ENCODE measurements around the gene CYP2B6.
"Not testable (repeated sequence)": the region's sequence is repeated elsewhere in the genome, so short reads cannot be mapped to it uniquely, and the experiment has no call there.

Gene CYP2B6

DNA sequence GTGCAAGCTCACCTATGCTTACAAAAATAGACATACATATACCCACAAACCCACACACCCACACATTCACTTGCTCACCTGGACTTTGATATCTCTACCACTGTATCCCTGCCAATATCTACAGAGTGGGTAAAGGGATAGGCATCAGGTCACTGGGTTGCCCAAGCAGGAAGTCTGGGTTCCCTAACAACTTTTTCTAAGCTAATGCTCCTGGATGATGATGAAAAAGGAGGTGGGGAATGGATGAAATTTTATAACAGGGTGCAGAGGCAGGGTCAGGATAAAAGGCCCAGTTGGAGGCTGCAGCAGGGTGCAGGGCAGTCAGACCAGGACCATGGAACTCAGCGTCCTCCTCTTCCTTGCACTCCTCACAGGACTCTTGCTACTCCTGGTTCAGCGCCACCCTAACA, at the start of gene CYP2B6:
Gene CYP2B6, plus strand, starts transcription at position 311 of the 410 bp plus-strand sequence. Its CDS starts 24 bp downstream, at position 335.
- no peak for DNase-seq (ENCODE audit: low spot score)

DNA sequence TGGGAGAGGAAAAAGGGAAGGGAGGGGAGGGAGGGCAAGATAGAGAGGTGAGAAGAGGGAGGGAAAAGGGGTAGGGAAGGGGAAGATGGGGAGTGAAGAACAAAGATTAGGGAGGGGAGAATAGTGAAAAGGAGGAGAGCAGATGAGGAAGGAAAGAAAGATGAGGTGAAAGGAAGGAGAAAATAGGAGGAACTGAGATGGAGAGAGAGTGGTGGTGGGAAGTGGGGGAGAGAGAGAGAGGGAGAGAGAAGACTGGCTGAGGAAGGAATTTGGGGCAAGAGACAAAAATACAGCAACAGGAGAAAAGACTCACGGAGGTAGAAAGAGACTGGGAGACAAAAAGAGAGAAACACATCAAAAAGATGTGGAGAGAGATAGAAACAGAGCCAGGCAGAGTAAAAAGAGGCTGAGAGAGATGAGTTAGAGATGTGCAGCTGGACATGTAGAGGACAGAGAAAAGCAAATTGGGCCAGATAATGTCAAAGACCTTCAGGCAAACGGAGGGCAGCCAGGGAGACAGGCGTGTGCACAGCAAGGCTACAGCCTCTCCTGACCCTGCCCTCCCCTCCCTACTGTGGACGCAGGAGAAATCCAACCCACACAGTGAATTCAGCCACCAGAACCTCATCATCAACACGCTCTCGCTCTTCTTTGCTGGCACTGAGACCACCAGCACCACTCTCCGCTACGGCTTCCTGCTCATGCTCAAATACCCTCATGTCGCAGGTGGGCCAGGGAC, 49.4 kb upstream of the CYP2B6 start:
- DNase-seq (ENCODE audit: low spot score): no peak

DNA sequence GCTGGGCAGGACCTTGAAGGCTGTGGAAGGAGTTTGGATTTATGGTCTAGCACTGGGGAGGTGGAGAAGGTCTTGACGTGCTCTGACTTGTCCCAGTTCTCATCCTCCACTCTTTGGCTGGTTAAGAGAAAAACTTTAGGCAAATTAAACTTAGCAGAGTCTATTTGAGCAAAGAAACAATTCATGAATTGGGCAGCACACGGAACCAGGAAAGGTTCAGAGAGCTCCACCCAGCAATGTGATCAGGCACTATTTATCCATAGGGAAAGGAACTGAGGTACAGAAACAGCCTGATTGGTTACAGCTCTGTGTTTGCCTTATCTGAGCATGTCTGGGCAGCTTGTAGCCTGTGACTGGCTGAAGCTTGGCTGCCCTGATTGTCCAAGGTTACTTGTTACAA, 45.4 kb upstream of the CYP2B6 start:
- DNase-seq (ENCODE audit: low spot score): no peak

DNA sequence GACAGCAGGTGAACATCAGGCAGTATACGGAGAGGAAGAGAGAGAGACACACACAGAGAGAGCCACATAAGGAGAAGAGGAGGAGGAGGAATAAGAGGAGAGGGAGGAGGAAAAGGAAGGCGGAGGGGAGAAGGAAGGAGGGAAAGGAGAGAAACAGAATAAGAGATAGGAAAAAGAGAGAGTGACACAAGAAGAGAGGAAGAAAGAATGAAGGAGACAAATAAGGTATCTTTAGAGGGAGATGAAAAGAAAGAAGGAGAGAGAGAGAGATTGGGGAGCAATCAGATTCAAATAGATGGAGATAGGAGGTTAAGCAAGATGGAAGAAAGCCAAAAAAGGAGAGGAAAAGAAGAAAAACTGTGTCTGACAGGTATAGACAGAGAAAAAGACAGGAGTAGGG, 44.0 kb upstream of the CYP2B6 start:
- DNase-seq (ENCODE audit: low spot score): no peak

DNA sequence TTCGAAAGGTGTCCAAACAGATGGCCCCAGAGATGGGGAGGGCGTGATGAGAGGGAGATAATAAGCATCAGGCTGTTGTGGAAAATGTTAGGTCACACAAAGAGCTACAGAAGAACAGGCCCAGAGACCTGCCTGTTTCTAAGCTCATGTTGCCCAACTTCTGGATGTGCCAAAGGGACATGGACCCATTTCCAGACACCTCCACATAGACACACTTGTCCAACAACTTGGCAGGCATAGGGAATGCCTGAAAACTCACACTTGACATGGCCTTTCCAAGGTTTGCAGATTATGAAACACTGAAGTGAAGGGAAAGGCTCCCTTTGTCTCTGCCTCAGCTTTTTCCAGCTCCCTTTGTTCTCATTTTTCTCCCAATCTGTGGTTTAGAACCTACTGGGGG, 43.5 kb upstream of the CYP2B6 start:
- DNase-seq (ENCODE audit: low spot score): no peak

DNA sequence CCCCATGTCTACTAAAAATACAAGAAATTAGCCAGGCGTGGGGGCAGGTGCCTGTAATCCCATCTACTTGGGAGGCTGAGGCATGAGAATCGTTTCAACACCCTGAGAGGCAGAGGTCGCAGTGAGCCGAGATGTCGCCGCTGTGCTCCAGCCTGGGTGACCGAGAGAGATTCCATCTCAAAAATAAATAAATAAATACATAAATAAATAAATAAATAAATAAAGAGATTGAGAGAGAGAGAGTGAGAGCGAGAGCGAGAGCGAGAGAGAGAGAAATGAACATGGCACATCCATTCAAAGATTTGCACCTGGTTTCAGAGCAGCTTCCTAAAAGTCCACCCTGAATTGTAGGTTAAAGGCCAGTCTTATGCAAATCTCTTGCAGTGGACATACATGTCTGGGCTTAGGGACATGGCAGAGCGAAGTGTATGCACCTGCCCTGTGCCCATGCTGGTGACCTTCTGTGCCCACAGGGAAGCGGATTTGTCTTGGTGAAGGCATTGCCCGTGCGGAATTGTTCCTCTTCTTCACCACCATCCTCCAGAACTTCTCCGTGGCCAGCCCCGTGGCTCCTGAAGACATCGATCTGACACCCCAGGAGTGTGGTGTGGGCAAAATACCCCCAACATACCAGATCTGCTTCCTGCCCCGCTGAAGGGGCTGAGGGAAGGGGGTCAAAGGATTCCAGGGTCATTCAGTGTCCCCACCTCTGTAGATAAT, 42.3 kb upstream of the CYP2B6 start:
- no peak for DNase-seq (ENCODE audit: low spot score)

DNA sequence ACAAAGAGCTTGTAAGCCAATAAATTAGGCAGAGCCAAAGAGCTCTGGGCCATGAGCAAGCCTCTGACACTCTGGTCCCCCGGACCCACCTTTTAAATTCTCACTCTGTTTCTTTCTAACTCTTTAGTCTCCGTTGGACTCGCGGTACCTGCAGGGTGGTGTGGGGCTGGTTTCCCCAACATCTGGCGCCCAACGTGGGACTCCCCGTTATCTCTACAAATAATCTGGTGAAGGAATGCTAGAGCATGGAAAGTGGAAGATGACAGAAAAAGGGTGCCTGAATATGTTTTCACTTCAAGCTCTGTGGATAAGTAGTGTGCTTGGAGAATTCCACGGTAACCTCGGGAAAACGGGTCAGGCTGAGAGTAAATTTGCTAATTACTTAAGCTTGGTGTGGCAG, 36.5 kb upstream of the CYP2B6 start:
- DNase-seq (ENCODE audit: low spot score): no peak

DNA sequence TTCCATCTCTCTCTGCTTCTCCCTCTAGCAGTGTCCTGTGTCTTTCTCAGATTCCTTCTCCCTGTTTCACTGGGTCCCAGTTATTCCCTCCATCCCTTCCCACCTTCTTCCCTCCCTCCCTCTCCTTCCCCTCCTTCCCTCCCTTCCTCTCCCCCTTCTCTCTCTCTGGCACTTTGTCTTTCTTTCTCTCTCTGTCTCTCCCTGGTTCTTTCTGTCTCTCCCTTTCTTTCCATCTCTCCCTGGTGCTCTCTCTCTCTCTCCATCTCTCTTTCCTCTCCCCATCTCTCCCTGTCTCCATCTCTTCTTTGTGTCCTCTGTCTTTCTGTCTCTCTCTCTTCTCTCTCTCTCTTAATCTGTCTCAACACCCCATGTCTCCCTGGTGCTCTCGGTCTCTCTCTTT, 31.7 kb upstream of the CYP2B6 start:
- no peak for DNase-seq (ENCODE audit: low spot score)

DNA sequence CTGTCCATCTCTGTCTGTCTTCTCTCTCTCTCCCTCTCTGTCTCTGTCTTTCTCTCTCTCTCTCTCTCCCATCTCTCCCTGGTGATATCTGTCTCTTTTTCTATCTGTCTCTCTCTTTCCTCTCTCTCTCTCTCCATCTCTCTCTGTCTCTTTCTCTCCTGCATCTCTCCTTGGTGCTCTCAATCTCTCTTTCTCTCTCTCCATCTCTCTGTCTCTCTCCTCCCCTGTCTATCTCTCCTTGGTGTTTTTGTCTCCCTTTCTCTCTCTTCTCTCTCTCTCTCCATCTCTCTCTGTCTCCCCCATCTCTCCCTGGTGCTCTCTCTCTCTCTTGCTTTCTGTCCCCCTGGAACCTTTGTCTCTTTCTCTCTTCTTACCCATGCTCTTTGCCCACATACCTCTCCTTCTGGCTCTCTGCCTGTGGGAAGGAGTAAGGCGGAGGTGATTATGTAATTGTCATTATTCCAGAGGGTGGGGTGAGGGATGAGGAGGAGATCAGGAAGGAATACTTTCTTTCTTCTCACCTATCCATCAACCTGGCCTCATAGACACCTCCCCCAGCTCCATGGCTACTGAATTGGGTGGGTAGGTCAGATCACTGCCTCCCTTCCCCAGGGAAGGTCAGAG, 30.9 kb upstream of the CYP2B6 start:
- no peak for DNase-seq (ENCODE audit: low spot score)

DNA sequence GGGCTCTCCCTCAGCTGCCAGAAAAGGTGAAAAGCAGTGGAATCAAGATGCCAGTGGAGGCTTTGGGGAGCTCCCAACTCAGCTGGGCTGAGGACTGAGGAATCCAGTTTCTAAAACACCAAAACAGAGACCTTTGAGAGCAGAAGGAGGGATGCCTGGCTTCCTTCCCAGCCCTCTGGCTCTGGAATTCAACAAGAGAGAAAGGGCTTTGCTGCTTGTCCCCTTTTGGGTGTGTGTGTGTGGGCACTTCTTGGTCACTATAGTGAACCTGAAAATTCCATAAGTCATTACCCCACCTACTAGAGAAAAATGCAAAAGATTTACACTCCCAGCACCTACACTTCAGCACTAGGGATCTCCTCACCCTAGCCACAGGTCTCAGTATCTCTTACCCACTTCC, 30.3 kb upstream of the CYP2B6 start:
- DNase-seq (ENCODE audit: low spot score): no peak

DNA sequence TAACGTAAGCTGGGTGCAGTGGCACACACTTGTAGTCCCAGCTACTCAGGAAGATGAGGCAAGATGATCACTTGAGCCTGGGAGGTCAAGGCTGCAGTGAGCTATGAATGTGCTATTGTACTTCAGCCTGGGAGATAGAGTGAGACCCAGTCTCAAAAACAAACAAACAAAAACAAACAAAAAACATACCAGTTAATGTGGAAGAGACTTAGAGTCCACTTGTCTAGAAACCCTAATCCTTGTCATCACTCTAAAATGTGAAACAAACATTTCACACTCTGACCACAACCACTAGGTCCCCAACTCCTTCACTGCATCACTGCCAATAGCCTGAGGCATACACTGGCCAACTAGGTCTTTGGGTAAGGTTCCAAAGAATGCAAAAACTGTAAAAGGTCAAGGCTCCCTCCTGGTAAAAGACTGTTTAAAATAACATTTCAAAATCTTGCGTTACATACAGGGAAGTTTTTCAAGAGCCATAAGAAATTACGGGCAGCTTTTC, 28.6 kb upstream of the CYP2B6 start:
- DNase-seq (ENCODE audit: low spot score): no peak

DNA sequence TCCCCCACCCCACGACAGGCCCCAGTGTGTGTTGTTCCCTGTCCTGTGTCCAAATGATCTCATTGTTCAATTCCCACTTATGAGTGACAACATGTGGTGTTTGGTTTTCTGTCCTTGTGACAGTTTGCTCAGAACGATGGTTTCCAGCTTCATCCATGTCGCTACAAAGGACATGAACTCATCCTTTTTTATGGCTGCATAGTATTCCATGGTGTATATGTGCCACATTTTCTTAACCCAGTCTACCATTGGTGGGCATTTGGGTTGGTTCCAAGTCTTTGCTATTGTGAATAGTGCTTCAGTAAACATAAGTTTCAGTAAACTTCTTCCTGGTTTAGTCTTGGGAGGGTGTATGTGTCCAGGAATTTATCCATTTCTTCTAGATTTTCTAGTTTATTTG, 26.7 kb upstream of the CYP2B6 start:
- DNase-seq (ENCODE audit: low spot score): not testable (repeated sequence)

DNA sequence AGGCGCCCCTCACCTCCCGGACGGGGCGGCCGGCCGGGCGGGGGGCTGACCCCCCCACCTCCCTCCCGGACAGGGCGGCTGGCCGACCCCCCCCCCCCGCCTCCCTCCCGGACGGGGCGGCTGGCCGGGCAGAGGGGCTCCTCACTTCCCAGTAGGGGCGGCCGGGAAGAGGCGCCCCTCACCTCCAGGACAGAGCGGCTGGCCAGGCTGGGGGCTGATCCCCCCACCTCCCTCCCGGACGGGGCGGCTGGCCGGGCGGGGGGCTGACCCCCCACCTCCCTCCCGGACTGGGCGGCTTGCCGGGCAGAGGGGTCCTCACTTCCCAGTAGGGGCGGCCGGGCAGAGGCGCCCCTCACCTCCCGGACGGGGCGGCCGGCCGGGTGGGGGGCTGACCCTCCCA, 25.7 kb upstream of the CYP2B6 start:
- DNase-seq (ENCODE audit: low spot score): not testable (repeated sequence)

DNA sequence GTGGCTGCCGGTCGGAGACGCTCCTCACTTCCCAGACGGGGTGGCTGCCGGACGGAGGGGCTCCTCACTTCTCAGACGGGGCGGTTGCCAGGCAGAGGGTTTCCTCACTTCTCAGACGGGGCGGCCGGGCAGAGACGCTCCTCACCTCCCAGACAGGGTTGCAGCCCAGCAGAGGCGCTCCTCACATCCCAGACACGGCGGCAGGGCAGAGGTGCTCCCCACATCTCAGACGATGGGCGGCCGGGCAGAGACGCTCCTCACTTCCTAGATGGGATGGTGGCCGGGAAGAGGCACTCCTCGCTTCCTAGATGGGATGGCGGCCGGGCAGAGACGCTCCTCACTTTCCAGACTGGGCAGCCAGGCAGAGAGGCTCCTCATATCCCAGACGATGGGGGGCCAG, 24.5 kb upstream of the CYP2B6 start:
- DNase-seq (ENCODE audit: low spot score): not testable (repeated sequence)

DNA sequence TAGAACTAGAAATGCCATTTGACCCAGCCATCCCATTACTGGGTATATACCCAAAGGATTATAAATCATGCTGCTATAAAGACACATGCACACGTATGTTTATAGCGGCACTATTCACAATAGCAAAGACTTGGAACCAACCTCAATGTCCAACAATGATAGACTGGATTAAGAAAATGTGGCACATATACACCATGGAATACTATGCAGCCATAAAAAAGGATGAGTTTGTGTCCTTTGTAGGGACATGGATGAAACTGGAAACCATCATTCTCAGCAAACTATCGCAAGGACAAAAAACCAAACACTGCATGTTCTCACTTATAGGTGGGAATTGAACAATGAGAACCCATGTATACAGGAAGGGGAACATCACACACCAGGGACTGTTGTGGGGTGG, 23.0 kb upstream of the CYP2B6 start:
- DNase-seq (ENCODE audit: low spot score): not testable (repeated sequence)

DNA sequence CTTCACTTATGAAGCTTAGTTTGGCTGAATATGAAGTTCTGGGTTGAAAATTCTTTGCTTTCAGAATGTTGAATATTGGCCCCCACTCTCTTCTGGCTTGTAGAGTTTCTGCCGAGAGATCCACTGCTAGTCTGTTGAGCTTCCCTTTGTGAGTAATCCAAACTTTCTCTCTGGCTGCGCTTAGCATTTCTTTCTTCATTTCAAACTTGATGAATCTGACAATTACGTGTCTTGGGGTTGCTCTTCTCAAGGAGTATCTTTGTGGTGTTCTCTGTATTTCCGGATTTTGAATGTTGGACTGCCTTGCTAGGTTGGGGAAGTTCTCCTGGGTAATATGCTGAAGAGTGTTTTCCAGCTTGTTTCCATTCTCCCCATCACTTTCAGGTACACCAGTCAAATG, 21.4 kb upstream of the CYP2B6 start:
- not testable (repeated sequence) for DNase-seq (ENCODE audit: low spot score)

DNA sequence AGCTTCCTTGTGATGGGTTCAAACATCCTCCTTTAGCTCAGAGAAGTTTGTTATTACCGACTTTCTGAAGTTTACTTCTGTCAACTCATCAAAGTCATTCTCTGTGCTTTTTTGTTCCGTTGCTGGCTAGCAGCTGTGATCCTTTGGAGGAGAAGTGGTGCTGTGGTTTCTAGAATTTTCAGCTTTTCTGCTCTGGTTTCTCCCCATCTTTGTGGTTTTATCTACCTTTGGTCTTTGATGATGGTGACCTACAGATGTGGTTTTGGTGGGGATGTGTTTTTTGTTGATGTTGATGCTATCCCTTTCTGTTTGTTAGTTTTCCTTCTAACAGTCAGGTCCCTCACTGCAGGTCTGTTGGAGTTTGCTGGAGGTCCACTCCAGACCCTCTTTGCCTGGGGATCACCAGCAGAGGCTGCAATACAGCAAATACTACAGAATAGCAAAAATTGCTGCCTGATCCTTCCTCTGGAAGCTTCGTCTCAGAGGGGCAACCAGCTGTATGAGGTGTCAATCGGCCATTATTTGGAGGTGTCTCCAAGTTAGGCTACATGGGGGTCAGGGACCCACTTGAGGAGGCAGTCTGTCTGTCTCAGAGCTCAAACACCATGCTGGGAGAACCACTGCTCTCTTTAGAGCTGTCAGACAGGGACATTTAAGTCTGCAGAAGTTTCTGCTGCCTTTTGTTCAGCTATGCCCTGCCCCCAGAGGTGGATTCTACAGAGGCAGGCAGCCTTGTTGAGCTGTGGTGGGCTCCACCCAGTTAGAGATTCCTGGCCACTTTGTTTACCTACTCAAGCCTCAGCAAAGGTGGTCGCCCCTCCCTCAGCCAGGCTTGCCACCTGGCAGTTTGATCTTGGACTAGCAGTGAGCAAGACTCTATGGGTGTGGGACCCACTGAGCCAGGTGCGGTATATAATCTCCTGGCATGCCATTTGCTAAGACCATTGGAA, 20.4 kb upstream of the CYP2B6 start:
- not testable (repeated sequence) for DNase-seq (ENCODE audit: low spot score)

DNA sequence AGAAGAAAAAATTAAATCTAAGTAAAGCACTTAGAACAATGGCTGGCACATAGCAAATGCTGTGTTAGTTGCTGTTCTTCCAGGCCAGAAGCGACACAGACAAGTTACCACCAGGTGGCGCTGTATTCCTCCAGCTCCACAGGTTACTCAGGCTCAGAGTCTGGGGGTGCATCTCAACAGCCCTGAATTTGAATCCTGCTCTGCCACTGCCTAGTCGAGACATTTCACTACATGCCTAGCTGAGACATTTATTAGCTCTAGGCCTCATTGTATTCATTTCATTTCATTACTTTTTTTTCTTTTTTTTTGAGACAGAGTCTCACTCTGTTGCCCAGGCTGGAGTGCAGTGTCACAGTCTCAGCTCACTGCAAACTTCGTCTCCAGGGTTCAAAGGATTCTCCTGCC, 16.4 kb upstream of the CYP2B6 start:
- peak; percentile 81 for DNase-seq (ENCODE audit: low spot score)

DNA sequence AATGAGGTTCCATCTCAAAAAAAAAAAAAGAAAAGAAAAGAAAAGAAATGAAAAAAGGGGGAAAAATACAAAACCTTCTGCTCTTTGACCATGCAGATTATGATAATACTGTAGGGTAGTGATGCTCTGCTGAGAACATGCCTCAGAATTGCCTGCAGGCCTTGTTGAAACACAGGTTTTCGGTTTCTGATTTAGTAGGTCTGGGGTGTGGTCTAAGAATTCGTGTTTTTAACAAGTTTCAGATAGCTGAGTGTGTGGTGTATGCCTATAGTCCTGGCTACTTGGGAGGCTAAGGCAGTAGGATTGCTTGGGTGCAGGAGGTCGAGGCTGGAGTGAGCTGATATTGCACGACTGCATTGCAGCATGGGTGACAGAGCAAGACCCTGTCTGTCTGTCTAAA, 14.9 kb upstream of the CYP2B6 start:
- DNase-seq (ENCODE audit: low spot score): no peak

DNA sequence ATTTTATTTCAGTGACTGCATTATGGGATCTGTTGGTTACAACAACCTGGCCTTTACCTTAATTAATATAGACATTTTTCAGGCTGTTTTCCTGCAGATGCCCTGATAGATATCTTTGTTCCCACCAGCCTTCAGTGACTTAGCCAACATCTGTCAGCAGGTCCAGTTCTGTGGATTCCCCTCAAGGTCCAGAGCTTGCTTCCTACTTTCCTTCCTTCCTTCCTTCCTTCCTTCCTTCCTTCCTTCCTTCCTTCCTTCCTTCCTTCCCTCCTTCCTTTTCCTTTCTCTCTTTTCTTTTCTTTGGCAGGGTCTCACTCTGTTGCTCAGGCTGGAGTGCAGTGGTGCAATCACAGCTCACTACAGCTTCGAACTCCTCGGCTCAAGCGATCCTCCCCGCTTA, 14.4 kb upstream of the CYP2B6 start:
- DNase-seq (ENCODE audit: low spot score): no peak

DNA sequence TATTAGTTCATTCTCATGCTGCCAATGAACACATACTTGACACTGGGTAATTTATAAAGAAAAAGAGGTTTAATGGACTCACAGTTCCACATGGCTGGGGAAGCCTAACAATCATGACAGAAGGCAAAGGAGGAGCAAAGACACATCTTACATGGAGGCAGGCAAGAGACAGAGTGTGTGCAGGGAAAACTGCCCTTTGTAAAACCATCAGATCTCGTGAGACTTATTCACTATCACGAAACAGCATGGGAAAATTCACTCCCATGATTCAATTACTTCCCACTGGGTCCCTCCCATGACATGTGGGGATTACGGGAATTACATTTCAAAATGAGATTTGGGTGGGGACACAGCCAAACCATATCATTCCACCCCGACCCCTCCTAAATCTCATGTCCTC, 11.3 kb upstream of the CYP2B6 start:
- DNase-seq (ENCODE audit: low spot score): not testable (repeated sequence)

Measured in D341Med (cell line).